Prostate gland (tissue), 2 donors: ENCODE data around the gene ZNF749. TPM values are rescaled to one million over a fixed set of nuclear protein-coding genes. Genes with fewer than 3 reads are reported as not detected.

Experiments used
- DNase-seq: peaks from one replicate; pipeline ENCODE4 v3.0.0-alpha.2; 2019; ENCODE audit warnings: low spot score
- H3K27ac ChIP-seq, 2 donors: fragments of 200-600 bp; sonication (generic); 2 replicates each; pipeline ENCODE4 v1.5.1; 2017 to 2019
- H3K27me3 ChIP-seq: fragments of 200-600 bp; sonication (generic); replicated peaks from 2 replicates; pipeline ENCODE4 v1.5.1; 2019; ENCODE audit not compliant: insufficient read depth
- H3K36me3 ChIP-seq, 2 donors: fragments of 200-600 bp; sonication (generic); 1 replicate in 1 of 2; 2 replicates in 1 of 2; pipeline versions ENCODE4 v1.5.1 to v1.8.1; 2017 to 2019
- H3K4me1 ChIP-seq: fragments of 200-600 bp; sonication (generic); replicated peaks from 2 replicates; pipeline ENCODE4 v1.5.1; 2019
- H3K4me3 ChIP-seq, 2 donors: fragments of 200-600 bp; sonication (generic); 2 replicates each; pipeline ENCODE4 v1.5.1; 2017 to 2019
- H3K9me3 ChIP-seq: fragments of 200-600 bp; sonication (generic); 2 replicates; pipeline ENCODE4 v1.5.1; 2017
- POLR2A ChIP-seq: fragments of 450-650 bp; IDR thresholded peaks from one replicate; pipeline ENCODE4 v1.6.1; 2016; ENCODE audit warnings: antibody characterized with exemption, mild to moderate bottlenecking
- POLR2AphosphoS5 ChIP-seq: sonication (generic); formaldehyde crosslinking; IDR thresholded peaks from one replicate; pipeline ENCODE4 v1.6.1; 2017; ENCODE audit warnings: antibody characterized with exemption
- WGBS: methylation state at CpG from one replicate; pipeline ENCODE4 v1.1.5; 2018; 5-methylcytosine and 5-hydroxymethylcytosine counted together
- intact Hi-C: fragments of 100-400 bp; cut with DNase I; formaldehyde crosslinking; loops from one replicate; pipeline ENCODE4 v1.14.2; 2022
- total RNA-seq, 2 donors: library from RNA; depleted of rRNA; stranded (reverse); fragments of >200 nt; gene quantifications; one replicate each; pipeline ENCODE4 v1.1.0, GENCODE V29; 2016
- TF ChIP-seq, protein P1 (sequence below), 4 experiments: fragments of 200-600 bp in 2 of 4; fragments of 450-650 bp in 2 of 4; sonication (generic) in 2 of 4; IDR thresholded peaks; 1 replicate in 3 of 4; 2 replicates in 1 of 4; pipeline ENCODE4 v1.5.1; 2016 to 2019; ENCODE audit warnings: antibody characterized with exemption in 4 of 4, mild to moderate bottlenecking in 2 of 4, moderate library complexity in 2 of 4

Gene ZNF749
- total RNA-seq, 2 donors from 2014 or later: 5.5 to 8.6 TPM

DNA sequence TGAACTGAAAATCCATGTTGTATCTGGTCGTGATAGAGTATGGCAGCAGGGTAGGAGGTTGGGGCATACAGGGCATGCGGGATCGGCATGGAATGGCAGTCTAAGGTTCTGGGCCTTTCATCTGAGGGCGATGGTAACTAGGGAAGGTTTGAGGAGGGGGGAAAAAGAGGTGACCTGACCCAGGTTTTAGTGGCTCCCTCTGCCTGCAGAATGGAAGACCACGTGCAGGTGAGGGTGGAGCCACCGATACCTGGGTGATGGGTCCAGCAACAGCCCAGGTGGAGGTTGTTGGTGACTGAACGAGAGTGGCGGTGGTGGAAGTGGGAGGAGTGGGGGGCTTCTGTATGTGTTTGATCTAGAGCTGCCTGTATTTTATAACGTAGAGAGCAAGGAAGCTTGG is 3.8 kb downstream of the ZNF749 start:
- TF ChIP-seq, protein P1, sequence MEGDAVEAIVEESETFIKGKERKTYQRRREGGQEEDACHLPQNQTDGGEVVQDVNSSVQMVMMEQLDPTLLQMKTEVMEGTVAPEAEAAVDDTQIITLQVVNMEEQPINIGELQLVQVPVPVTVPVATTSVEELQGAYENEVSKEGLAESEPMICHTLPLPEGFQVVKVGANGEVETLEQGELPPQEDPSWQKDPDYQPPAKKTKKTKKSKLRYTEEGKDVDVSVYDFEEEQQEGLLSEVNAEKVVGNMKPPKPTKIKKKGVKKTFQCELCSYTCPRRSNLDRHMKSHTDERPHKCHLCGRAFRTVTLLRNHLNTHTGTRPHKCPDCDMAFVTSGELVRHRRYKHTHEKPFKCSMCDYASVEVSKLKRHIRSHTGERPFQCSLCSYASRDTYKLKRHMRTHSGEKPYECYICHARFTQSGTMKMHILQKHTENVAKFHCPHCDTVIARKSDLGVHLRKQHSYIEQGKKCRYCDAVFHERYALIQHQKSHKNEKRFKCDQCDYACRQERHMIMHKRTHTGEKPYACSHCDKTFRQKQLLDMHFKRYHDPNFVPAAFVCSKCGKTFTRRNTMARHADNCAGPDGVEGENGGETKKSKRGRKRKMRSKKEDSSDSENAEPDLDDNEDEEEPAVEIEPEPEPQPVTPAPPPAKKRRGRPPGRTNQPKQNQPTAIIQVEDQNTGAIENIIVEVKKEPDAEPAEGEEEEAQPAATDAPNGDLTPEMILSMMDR (IDR thresholded peaks at IDR 0.05): no peak
- TF ChIP-seq POLR2AphosphoS5 (no peak), POLR2A (no peak)
- no peaks in the 10 kb centered on the region for H3K36me3 ChIP-seq
- WGBS: 86% methylated on average over 9 of the region's 9 CpGs
- no peak for DNase-seq
- no peak overlapping the region for H3K4me3 ChIP-seq
- peaks cover 6% of the 10 kb centered on the region for H3K4me1 ChIP-seq
- no peak overlapping the region for H3K27ac ChIP-seq
- H3K9me3 ChIP-seq: no peaks in the 10 kb centered on the region
- intact Hi-C loops: no loop called here
- H3K27me3 ChIP-seq: no peaks in the 10 kb centered on the region

DNA sequence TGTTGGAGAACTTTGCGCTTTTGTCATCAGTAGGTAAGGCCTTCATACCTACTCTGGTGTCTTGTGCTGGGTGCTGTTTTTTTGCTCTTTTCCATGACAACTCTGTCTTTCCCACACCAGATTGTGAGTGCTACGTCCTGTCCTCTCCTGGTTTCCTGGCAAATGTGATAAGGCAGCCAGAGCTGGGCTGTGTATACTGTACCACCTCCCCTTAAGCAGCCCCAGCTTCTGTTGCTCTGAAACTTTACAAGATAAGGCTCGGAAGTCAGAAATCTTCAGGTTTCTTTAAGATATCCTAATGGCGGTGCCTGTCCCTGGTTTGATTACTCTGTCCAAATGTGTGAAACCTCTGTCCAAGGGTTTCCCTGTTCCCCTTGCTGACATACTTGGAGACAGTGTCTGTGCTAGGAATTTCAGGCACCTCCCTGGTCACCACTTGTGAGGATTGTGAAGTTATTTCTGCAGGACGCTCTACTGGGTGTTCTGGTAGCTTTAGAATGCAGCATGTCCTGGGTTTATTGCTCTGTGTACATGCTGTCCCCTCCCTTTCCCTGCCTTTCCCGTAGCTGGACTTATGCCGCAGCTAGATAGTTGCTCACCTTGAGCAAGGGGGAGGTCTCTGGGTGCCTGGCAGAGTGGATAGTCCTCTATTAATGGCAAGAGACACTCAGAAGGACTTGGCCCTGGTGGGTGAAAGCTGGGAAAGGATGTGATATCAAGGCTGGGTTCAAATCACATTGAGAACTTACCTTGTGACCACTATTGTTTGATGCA is 7.0 kb downstream of the ZNF749 start:
- WGBS: 83% methylated on average over 7 of the region's 7 CpGs
- no peaks in the 10 kb centered on the region for H3K36me3 ChIP-seq
- intact Hi-C loops: no loop called here
- H3K27me3 ChIP-seq: no peaks in the 10 kb centered on the region
- H3K9me3 ChIP-seq: no peaks in the 10 kb centered on the region
- H3K27ac ChIP-seq: no peak overlapping the region
- H3K4me3 ChIP-seq: no peak overlapping the region
- DNase-seq: no peak
- TF ChIP-seq POLR2A (no peak), POLR2AphosphoS5 (no peak)
- TF ChIP-seq, protein P1 (IDR thresholded peaks at IDR 0.05): no peak
- H3K4me1 ChIP-seq: no peaks in the 10 kb centered on the region

DNA sequence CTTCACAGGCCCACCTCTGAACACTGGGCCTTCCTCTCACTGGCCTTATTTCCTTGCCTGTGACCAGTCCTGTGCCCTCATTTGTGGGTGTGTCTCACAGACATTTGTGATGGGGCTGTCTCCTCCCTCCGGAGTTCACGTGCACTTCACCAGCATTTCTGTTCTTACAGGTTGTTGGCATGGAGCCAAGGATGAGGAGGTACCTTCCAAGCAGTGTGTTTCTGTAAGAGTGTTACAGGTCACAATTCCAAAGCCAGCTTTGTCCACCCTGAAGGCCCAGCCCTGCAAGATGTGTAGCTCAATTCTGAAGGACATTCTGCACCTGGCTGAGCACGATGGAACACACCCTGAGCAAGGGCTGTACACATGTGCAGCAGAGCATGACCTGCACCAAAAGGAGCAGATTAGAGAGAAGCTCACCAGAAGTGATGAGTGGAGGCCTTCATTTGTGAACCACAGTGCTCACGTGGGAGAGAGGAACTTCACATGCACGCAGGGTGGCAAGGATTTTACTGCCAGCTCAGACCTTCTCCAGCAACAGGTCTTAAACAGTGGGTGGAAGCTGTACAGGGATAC is 8.1 kb downstream of the ZNF749 start:
- 70% methylated on average over 5 of the region's 5 CpGs for WGBS
- Histone ChIP-seq H3K4me1 (no peaks in the 10 kb centered on the region), H3K4me3 (no peak overlapping the region), H3K27ac (no peak overlapping the region), H3K9me3 (no peaks in the 10 kb centered on the region), H3K27me3 (no peaks in the 10 kb centered on the region), H3K36me3 (no peaks in the 10 kb centered on the region)
- no peak for TF ChIP-seq POLR2A
- TF ChIP-seq POLR2AphosphoS5: no peak
- TF ChIP-seq, protein P1 (IDR thresholded peaks at IDR 0.05): no peak
- intact Hi-C loops: no loop called here
- DNase-seq: no peak

DNA sequence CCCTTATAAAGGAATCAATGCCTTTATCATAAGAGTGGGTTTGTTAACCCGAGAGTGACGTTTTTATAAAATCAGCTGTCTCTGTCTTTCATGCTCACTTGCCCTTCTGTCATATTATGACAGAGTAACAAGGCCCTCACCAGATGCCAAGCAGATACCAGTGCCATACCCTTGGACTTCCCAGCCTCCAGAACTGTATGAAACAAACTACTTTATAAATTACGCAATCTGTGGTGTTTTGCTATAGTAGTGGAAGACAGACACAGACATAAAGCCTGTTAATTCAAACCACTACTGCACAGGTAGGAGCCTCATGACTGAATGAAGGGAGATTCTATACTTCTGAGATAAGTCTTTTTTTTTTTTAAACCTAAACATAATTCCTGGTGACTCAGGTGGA is 17.2 kb downstream of the ZNF749 start:
- Histone ChIP-seq H3K36me3 (no peaks in the 10 kb centered on the region), H3K4me1 (no peaks in the 10 kb centered on the region), H3K27ac (no peak overlapping the region), H3K27me3 (no peaks in the 10 kb centered on the region), H3K9me3 (no peaks in the 10 kb centered on the region), H3K4me3 (no peak overlapping the region)
- intact Hi-C loops: no loop called here
- no peak for TF ChIP-seq POLR2AphosphoS5
- TF ChIP-seq, protein P1 (IDR thresholded peaks at IDR 0.05): no peak
- TF ChIP-seq POLR2A: no peak
- no peak for DNase-seq
- WGBS: 98% methylated on average over 3 of the region's 3 CpGs
